Astrocyte of the hippocampus (primary cell): ENCODE results near the gene TLX1.

ENCODE experiments used
- DNase-seq: peaks from one replicate; pipeline ENCODE4 v3.0.0; 2011; ENCODE audit warnings: low read depth, low spot score

Gene TLX1

GRCh38 chr10:101130984-101131961 lies at the start of gene TLX1:
TSS of gene TLX1 (plus strand) at chr10:101131300. CDS start at chr10:101131542, 242 bp downstream.
- DNase-seq = no peak

- no peak for DNase-seq
Measured at GRCh38 chr10:101085846-101086245, 45.3 kb upstream of the TLX1 start.

GRCh38 chr10:101087376-101087775 lies 43.7 kb upstream of the TLX1 start:
- DNase-seq = no peak

GRCh38 chr10:101087965-101088364 lies 43.1 kb upstream of the TLX1 start:
- DNase-seq = no peak

GRCh38 chr10:101089520-101090299 lies 41.4 kb upstream of the TLX1 start:
- DNase-seq = no peak

- DNase-seq = no peak
Measured at GRCh38 chr10:101090597-101090996, 40.5 kb upstream of the TLX1 start.

- no peak for DNase-seq
Measured at GRCh38 chr10:101091546-101092290, 39.4 kb upstream of the TLX1 start.

- DNase-seq = no peak
Measured at GRCh38 chr10:101092881-101093354, 38.2 kb upstream of the TLX1 start.

GRCh38 chr10:101094121-101094879 lies 36.8 kb upstream of the TLX1 start:
- no peak for DNase-seq

GRCh38 chr10:101095004-101095403 lies 36.1 kb upstream of the TLX1 start:
- no peak for DNase-seq

- peak; percentile 81 for DNase-seq
Measured at GRCh38 chr10:101095550-101096213, 35.4 kb upstream of the TLX1 start.

- DNase-seq = no peak
Measured at GRCh38 chr10:101096378-101096777, 34.7 kb upstream of the TLX1 start.

GRCh38 chr10:101097881-101098280 lies 33.2 kb upstream of the TLX1 start:
- DNase-seq = no peak

- no peak for DNase-seq
Measured at GRCh38 chr10:101099901-101100300, 31.2 kb upstream of the TLX1 start.

GRCh38 chr10:101101372-101101881 lies 29.7 kb upstream of the TLX1 start:
- no peak for DNase-seq

- DNase-seq = no peak
Measured at GRCh38 chr10:101103430-101103829, 27.7 kb upstream of the TLX1 start.

- no peak for DNase-seq
Measured at GRCh38 chr10:101106351-101106750, 24.7 kb upstream of the TLX1 start.

GRCh38 chr10:101107771-101108170 lies 23.3 kb upstream of the TLX1 start:
- no peak for DNase-seq

GRCh38 chr10:101110856-101111523 lies 20.1 kb upstream of the TLX1 start:
- no peak for DNase-seq

- no peak for DNase-seq
Measured at GRCh38 chr10:101111547-101111946, 19.6 kb upstream of the TLX1 start.
